Stimulated activated CD4-positive, alpha-beta T cell treated with anti-CD3 and anti-CD28 coated beads, Interleukin-4, amount 100 ng/mL, for 1 hour (primary cell): Measurements from ENCODE around the gene PLPP7.
"Not testable (repeated sequence)": the region's sequence is repeated elsewhere in the genome, so short reads cannot be mapped to it uniquely, and the experiment has no call there.

Experiments used
- DNase-seq: peaks from one replicate; pipeline ENCODE4 v3.0.0-alpha.2; 2020

PLPP7 gene

DNA sequence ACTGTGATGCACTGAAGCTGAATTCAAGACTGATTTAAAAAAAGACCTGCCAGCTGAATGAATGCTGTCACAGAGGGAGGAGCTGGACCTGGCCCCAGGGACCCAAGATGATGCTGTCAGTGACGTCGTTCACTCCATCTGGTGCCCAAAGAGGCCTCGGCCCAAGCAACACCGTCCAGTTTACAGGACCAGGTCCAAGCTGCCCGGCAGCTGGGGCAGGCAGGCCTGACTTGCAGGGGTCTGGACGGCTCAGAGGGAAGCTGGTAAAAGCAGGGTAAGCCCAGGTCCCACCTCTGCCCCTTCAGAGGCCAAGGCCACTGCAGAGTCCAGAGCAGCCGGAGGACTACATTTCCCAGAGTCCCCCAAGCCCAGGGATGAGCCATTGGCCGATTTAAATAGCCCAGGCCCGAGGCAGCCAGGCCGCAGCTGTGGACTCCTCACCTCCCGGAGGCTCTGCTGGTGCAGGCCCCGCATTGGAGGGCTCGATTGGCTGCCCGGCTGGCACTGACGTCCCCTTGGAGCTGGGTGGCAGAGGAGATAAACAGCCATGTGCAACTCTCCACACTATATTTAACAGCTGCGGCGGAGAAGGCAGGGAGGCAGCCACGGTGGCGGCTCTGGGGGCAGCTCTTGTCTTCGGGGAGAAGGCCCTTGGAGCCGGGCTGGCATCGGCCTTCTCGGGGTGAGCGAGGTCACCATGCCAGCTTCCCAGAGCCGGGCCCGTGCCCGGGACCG is at the start of gene PLPP7:
Gene PLPP7 (plus strand): TSS at position 423 of the 735 bp plus-strand sequence. CDS start 275 bp downstream, at position 698.
- no peak for DNase-seq

DNA sequence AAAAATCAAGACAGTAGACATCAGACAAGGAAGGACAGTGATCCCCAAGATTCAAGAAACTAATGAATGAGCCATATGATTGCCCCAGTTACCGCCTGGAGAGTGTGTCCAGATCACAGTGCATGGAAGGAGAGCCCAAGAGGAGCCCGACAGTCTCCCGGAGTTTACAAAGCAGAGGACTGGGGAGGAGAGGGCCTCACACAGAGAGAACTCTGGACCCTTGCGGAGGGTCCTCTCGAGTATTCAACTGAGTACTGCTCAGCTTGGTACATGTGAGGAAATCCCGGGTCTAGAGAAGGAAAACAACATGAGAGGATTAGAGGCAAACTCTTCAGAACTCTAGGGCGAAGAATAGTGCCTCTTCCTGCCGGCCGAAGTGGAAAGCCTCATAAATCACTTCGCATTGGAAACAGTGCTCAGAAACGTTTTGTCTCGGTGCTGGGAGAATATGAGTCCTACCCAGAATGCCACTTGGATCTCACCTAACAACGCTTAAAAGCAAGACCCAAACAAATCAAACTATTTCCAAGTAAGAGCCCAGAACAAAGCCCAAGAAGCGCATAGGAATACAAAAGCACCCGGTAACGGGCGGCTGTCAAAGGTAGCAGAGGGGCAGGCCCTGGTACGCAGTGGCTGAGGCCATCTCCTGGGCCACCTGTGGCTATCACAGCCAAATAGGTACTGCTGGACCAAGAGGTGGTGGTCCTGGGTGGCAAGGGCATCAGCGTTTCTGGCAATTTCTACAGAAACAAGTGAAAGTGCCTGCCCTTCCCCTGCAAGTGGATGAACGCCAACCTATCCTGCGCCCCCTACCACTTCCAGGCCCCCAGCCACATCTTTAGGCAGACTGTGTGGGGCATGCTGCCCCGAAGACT is 49.2 kb upstream of the PLPP7 start:
- no peak for DNase-seq

DNA sequence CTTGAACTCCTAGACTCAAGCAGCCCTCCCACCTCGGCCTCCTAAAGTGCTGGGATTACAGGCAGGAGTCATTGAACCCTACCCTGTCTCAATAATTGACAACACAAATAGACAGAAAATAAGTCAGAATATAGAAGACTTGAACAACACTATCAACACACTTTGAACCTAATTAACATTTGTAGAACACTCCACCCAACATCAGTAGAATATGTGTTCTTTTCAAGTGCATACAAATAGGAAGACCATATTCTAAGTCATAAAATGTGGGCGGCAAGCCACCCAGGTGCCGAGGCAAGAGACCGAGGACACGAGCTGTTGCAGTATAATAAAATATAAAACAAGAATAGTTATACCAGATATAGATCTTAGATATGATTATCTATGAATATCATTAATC is 45.2 kb upstream of the PLPP7 start:
- not testable (repeated sequence) for DNase-seq

DNA sequence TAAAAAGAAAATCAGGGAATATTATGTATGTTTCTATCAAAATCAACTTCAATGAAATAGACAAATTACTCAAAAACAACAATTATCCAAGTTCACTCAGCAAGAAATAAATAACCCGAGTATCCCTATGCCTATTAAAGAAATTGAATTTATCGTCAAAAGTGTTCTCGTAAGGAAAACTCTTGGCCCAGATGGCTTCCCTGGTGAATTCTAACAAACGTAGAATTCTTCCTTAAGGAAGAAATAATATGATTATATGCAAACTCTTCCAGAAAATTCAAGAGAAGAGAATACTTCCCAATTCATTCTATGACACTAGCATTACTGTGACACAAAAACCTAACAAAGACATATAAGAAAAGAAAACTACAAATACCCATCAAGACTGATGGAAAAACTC is 42.9 kb upstream of the PLPP7 start:
- no peak for DNase-seq

DNA sequence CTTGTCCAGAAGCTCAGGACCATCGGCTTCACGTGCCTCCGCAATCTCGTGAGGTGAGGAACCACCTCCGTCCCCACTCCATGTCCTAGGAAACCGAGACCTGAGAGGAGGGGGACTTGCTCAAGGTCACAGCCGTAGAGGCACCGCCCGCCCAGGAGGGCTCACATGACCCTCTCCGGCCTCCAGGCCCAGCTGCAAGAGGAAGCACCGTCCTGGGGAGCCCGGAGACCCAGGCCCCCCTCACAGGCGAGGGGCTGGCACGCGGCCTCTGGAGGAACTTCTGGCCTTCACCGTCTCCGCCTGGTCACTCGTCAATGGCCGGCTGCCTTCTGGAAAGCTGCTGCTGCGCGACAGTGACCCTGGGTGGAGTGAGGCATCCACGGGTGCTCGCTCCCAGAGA is 37.4 kb upstream of the PLPP7 start:
- DNase-seq = no peak

DNA sequence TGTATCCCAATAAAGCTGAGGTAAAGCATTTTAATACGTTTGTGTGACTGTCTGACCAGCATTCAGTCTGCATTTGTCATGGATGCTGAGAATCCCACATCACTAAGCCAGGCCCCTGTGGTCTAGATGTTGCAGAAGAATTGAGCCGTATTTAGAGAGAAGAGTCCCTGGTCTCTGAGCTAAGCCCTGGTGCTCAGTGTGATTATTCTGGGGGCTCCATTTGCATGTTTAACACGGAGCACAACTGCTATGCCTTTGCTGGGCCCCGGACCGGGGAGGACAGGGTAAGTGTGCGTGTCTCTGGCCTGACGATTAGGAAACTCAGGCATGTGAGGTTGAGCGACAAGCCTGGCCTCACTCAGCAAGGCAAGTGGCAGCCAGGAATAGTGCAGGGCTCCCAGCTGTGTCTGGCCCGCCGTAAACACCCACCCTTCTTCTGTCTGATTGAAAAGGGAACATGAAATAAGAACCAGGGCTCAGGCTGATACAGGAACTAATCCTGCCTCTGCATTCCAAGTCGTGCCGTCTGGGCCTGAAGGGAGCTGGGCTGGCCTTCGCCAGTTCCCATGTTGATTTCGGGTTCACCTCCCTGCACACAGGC is 35.5 kb upstream of the PLPP7 start:
- DNase-seq = no peak

DNA sequence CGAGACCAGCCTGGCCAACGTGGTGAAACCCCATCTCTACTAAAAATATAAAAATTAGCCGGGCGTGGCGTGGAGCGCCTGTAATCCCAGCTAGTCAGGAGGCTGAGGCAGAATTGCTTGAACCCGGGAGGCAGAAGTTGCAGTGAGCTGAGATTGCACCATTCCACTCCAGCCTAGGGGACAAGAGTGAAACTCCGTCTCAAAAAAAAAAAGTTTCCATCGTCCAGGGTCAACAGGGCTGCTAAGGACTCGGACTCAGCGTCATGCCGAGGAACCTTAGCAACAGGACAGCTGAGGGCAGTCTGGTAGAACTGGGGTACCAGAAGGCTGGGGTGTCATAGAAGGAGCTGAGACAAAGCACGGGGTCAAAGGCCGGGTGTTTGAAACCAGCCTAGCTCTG is 34.9 kb upstream of the PLPP7 start:
- no peak for DNase-seq

DNA sequence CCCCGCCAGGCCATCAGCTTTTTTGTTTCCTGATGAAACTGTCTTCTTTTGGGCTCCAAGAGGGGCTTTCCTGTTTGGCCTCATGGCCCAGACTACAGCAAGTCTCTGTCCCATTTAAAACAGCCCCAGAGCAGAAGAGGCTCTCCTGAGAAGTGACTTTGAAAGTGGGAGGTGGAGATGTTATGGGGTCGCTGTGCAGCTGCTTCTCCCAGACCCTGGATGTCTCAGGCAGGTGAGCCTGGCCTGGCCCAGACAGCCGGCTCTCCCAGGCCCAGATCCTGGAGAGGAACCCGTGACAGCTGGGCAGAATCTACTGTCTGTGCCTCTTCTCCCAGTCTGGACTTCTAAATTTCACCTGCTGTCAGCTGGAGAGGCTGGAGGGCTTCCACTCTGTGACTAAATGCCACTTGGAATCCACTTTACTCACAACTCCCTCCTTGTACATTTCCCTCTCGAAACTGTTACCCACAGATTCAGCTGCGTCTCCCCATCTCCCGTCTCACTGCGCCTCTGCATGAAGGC is 33.8 kb upstream of the PLPP7 start:
- no peak for DNase-seq

DNA sequence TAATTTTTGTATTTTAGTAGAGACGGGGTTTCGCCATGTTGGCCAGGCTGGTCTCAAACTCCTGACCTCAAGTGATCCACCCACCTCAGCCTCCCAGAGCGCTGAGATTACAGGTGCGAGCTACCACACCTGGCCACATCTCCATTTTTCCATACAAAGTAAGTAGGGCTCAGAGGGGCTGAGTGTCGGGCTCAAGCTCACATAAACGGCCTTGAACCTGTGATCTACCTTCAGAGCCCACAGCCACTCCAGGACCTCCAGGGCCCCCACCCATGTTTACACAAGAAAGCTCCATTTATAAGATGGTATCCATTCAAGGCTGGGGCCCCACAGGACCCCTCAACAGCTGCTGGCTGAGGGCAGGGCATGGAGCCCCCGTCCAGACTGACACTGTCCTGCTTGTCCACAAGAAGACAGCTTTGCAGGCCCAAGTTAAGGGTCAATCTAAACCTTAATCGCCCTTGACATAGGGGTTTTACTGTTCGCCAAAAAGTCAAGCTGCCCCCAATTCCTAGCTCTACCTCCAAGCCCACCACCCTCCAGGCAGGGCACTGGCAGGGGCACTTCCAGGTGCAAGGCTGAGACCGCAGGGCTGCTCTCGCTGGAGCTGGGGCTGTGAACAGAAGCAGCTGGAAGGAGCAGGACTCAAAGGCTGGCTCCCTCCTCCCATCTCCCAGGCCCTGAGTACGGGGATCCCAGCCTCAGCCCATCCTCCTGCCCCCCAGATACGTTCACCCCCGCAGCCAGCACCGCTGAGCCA is 32.1 kb upstream of the PLPP7 start:
- no peak for DNase-seq

DNA sequence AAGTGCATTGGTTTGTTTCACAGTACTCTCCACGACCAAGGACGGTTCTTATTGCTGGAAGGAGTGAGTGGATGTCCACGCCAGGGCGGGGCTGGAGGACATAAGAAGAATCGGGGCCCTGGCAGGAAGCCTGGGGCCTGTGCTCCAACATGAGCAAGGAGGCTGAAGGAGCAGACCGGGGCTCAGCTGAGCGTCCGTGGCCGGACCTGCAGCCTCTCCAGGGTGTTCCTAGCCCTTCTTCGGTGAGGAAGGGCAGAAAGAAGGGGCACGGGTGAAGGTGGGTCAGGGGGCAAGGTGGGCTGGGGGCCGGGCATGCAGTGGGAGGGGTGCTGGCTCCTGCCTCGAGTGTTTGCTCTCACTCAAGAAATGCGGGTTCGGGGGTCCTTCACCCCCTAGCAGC is 31.3 kb upstream of the PLPP7 start:
- DNase-seq = no peak

DNA sequence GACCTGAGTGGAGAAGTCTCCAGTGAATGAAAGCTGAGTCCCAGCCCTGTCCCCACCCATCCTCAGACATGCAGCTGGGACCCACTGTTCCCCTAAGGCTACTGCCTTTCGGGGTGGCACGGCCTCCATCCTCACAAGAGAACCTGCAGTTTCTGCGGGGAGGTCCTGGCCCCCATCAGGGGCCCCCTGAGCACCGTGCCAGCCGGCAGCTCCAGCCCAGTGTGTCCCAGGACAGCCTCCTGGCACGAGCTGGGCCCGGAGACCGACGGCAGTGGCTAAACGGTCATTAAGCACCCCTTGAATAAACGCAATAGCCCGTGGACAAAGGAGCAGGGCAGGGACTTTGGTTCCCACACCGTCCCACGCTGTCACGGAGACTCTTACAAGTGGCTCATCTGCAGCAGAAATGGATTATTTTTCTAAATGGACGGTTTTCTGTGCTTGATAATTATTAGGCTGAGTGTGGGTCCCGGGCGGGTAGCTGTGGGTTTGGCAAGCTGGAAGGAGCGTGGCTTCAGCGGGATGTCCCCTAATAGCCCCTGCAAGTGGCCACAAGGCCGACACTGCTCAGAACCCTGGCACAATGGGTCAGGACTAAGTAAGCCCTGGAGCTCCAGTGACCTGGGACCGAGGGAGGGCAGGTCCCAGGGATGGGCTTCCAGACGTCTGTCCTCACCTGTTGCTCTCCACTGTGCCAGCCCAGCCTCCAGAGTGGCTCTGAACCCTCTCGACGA is 30.7 kb upstream of the PLPP7 start:
- no peak for DNase-seq

DNA sequence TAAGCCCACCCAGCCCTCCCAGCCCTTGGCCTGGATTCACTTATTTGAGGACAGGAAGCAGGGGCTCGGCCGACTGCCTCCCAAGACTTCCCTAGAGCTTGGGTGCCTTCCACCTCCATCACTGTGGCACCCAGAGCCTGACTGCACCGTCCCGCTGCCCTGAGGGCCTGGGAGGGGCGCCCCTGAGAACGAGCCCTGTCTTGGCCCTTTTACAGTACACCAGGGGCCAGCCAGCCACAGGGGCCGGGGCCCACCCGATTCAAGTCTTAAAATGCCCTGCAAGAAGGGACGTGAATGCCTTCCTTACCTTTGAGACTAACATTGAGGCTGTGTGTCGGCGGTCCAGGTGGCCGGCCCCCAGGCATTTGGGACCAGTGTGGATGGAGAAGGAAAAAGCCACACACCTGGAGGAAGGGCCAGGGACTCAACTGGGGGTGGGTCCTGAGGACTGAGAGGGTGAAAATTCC is 30.1 kb upstream of the PLPP7 start:
- DNase-seq = no peak

DNA sequence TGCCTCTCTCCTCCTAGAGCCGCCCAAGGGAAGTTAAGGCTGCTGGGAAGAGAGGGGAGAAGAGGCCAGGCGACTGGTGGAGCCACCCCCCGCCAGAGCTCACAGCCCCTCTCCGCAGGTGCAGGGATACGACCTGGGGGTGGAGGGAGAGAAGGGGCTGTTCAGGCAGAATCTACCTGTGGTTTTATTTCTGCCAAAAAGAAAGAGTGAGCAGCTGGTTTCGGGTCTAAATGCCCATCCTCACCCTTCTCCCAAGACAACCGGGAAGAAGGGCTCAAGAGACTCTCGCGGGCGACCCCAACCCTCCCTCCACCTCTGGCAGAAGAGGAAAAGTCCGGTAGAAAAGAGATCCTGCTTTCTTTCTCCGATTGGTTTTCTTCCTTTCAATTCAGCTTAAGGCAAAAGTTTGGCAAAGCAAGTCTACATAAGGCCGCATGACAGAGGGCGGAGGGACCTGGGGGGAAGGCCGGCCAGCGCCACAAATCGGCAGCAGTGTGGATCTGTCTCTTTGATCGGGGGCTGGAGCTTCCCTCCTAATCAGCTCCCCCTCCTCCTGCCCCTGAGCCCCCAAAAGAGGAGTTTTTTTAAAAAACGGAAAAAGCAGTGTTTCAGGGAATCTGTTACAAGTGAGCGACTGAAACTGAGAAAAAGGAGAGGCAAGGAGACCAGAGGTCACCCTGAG is 29.5 kb upstream of the PLPP7 start:
- no peak for DNase-seq

DNA sequence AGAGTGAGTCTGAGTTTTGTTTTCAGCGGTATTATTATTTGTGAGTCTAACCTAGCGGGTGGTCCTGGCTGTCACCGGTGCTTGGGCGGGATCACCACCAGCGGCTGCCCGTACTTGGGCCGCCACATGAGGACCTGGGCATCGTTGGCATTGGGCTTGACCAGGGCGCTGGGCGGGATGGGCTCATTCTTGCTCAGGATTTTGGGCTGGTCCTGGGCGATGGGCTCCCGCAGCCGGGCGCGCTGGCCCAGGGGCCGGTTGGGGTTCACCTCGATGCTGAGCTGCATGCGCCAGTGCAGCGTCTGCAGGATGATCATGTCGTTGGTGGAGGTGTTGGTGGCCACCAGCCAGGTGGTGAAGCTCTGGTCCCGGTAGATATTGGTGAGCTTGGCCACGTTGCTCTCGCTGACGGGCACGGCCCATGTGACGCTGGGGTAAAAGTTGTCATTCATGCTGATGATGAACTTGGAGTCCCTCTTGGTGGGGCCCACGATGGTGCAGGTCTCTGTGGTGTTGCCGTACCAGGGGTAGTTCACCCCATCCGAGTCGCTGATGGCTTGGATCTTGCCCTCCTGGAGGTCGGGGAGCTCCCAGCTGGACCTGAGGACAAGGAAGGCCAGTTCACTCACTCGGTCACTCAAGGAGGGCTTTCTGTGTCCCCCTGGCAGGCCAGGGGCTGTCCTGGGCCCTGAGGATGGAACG is 28.6 kb upstream of the PLPP7 start:
- no peak for DNase-seq

DNA sequence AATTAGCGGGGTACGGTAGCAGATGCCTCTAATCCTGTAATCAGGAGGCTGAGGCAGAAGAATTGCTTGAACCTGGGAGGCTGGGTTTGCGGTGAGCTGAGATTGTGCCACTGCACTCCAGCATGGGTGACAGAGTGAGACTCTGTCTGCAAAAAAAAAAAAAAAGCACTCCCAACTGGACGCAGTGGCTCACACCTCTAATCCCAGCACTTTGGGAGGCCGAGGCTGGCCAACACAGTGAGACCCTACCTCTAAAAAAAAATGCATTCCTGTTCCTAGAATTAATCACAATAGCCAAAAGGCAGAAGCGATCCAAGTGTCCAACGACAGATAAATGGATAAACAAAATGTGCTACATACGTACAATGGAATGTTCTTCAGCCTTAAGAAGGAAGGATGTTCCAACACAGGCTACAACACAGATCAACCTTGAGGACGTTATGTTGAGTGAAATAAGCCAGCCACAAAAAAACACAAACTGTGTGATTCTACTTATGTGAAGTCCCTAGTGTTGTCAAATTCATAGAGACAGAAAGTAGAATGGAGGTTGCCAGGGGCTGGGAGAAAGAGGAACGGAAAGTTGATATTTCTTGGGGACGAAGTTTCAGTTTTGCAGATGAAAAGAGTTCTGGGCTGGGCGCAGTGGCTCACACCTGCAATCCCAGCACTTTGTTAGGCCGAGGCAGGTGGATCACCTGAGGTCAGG is 27.0 kb upstream of the PLPP7 start:
- DNase-seq = no peak

DNA sequence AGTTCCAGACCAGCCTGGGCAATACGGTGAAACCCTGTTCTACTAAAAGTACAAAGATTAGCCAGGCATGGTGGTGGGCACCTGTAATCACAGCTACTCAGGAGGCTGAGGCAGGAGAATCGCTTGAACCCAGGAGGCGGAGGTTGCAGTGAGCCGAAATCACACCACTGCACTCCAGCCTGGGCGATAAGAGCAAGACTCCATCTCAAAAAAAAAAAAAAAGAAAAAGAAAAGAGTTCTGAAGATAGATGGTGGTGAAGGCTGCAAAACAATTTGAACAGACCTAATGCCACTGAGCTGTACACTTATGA is 26.5 kb upstream of the PLPP7 start:
- not testable (repeated sequence) for DNase-seq

DNA sequence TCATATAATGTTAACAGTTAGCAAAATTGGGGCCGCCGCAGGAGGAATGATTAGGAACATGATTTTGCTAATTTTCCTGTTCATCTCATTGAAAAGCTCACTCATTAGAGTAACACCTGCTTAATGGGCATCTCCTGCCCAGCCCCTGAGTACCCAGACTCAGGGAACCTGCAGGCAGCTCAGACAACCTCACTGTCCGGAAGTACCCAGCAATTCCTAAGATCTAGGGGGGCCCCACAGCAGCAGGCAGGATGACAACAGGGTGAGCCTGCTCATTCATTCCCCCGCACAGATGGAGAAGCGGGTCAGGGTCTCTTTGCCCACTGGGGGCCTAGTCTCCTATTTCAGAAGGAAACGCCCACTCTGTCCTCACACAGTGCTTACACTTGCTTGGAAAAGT is 25.8 kb upstream of the PLPP7 start:
- DNase-seq = no peak

DNA sequence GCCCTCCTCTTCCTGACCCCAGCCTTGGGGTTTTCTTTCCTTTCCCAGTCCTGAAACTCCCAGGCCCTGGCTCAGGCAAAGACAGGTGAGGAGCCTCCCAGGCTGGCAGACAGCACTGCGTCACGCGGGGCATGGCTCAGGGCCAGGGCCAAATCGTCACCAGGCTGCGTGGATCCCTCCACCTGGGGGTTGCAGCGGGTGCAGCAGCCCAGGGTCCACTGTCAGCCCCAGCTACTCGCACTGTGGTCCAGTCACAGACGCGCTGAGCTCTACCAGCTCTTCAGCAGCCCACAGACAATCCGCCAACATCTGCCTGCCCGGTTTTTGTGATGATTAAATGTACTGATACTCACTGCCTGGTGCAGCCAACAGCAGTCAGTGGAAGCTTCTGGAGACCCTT is 25.3 kb upstream of the PLPP7 start:
- DNase-seq = peak; percentile 45

DNA sequence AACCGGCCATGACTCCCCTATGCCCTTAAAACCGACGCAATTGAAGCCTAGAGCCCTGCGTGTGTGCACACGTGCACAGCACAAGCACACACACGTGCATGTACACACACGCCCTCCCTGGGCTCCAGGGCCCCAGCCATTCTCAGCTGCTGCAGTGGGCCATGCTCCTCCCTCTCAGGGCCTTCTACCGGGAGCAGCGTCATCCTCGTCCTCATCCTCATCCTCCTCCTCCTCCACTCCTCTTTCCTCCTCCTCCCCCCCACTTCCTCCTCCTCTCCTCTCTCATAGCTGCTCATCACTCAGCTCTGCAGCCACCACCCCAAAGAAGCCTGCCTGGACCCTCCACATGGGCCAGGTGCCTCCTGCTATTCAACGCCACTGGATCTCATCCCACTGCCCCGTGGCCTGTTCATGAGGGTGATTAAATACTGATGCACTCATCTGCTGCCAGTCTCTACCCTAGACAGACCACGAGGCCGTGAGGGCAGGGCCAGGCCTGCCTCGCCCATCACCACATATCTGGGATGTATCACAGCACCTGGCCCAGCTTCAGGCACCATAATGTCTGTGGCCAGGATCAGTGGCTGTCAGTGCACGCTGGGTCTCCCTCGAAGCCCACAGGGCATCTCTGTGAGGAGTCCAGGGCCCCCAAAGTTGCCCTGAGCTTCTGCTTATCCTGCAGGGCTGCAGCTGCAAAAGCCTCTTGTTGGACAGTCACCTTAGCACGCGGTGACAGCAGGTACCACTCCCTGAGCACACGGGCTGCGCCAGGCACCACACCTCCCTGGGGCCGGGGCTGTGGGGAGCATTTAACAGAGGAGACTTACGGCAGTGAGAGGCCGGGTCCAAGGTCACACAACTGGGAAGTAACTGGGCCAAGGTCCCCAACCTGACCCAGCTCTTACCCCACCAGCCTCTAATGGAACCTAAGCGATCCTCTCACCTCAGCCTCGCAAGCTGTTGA is 23.0 kb upstream of the PLPP7 start:
- peak; percentile 55 for DNase-seq
